Hepatocyte (in vitro differentiated cells): ENCODE data around the gene DDX52. TPM values are rescaled to one million over a fixed set of nuclear protein-coding genes. Genes with fewer than 3 reads are reported as not detected.

Experiments
- DNase-seq: peaks from one replicate; pipeline ENCODE4 v3.0.0-alpha.2; 2016; ENCODE audit warnings: low spot score
- H2AFZ ChIP-seq: fragments of 200-600 bp; sonication (generic); 2 replicates; pipeline ENCODE4 v1.6.0; 2016; ENCODE audit warnings: antibody characterized with exemption, mild to moderate bottlenecking
- H3K27ac ChIP-seq: fragments of 200-600 bp; sonication (generic); 2 replicates; pipeline ENCODE4 v1.5.1; 2016; ENCODE audit warnings: mild to moderate bottlenecking
- H3K27me3 ChIP-seq: fragments of 200-600 bp; sonication (generic); 2 replicates; pipeline ENCODE4 v1.6.1; 2016
- H3K36me3 ChIP-seq: fragments of 200-600 bp; sonication (generic); replicated peaks from 2 replicates; pipeline ENCODE4 v1.5.1; 2016; ENCODE audit warnings: low read depth; ENCODE audit not compliant: insufficient read depth
- H3K4me1 ChIP-seq: fragments of 200-600 bp; sonication (generic); 2 replicates; pipeline ENCODE4 v1.5.1; 2016; ENCODE audit warnings: mild to moderate bottlenecking, moderate library complexity; ENCODE audit not compliant: insufficient read depth
- H3K4me2 ChIP-seq: fragments of 200-600 bp; sonication (generic); 2 replicates; pipeline ENCODE4 v1.6.0; 2016
- H3K4me3 ChIP-seq: fragments of 200-600 bp; sonication (generic); 2 replicates; pipeline ENCODE4 v1.5.1; 2016; ENCODE audit warnings: mild to moderate bottlenecking
- H3K79me2 ChIP-seq: fragments of 200-600 bp; sonication (generic); 2 replicates; pipeline ENCODE4 v1.6.0; 2017; ENCODE audit warnings: mild to moderate bottlenecking
- H3K9me2 ChIP-seq: fragments of 200-600 bp; sonication (generic); replicated peaks from 2 replicates; pipeline ENCODE4 v1.6.0; 2017; ENCODE audit warnings: mild to moderate bottlenecking; ENCODE audit not compliant: insufficient read depth
- H3K9me3 ChIP-seq: fragments of 200-600 bp; sonication (generic); 2 replicates; pipeline ENCODE4 v1.5.1; 2016; ENCODE audit warnings: low read depth, mild to moderate bottlenecking
- H4K20me1 ChIP-seq: fragments of 200-600 bp; sonication (generic); 2 replicates; pipeline ENCODE4 v1.6.0; 2016; ENCODE audit warnings: mild to moderate bottlenecking; ENCODE audit not compliant: insufficient read depth, poor library complexity, severe bottlenecking
- CTCF ChIP-seq: fragments of 200-600 bp; sonication (generic); IDR thresholded peaks from 2 replicates; pipeline ENCODE4 v1.5.1; 2016; ENCODE audit warnings: antibody characterized with exemption, mild to moderate bottlenecking; ENCODE audit not compliant: poor library complexity
- EZH2 ChIP-seq: fragments of 200-600 bp; sonication (generic); IDR thresholded peaks from 2 replicates; pipeline ENCODE4 v1.6.1; 2016; ENCODE audit warnings: antibody characterized with exemption, mild to moderate bottlenecking, borderline replicate concordance
- EZH2phosphoT487 ChIP-seq: fragments of 200-600 bp; sonication (generic); IDR thresholded peaks from one replicate; pipeline ENCODE4 v1.6.1; 2018; ENCODE audit warnings: antibody characterized with exemption, mild to moderate bottlenecking, low read depth, moderate library complexity; ENCODE audit not compliant: unreplicated experiment, severe bottlenecking
- WGBS: methylation state at CpG from one replicate; pipeline ENCODE4 v1.1.6; 2016; ENCODE audit warnings: low lambda C conversion rate; ENCODE audit errors: missing lambda C conversion rate; 5-methylcytosine and 5-hydroxymethylcytosine counted together
- polyA plus RNA-seq: library from polyadenylated mRNA; unstranded; fragments of >200 nt; fragmentation: Nextera tagmentation; extraction: Ambion mirVana; gene quantifications from 2 replicates; pipeline ENCODE4 v1.2.1, GENCODE V29; 2016
- total RNA-seq: library from RNA; depleted of rRNA; stranded (reverse); fragments of >200 nt; gene quantifications from 2 replicates; pipeline ENCODE4 v1.2.3, GENCODE V29; 2014

Gene DDX52
- total and polyA plus RNA-seq, 2 experiments from 2014 or later = 31.0 to 45.7 TPM

GRCh38 chr17:37673386-37673785 is 30.1 kb upstream of the DDX52 start:
- H3K36me3 ChIP-seq = no peaks in the 10 kb centered on the region
- H3K27me3 ChIP-seq = no peaks in the 10 kb centered on the region
- H4K20me1 ChIP-seq = no peaks in the 10 kb centered on the region
- H3K79me2 ChIP-seq = no peaks in the 10 kb centered on the region
- H3K9me2 ChIP-seq = no peaks in the 10 kb centered on the region
- no peak overlapping the region for H2AFZ ChIP-seq
- no peak for DNase-seq
- H3K4me2 ChIP-seq = no peak overlapping the region
- no peak overlapping the region for H3K27ac ChIP-seq
- peaks cover 40% of the 10 kb centered on the region for H3K4me1 ChIP-seq
- WGBS = 93% methylated on average over 2 of the region's 2 CpGs
- no peak for TF ChIP-seq CTCF
- no peak for TF ChIP-seq EZH2
- TF ChIP-seq EZH2phosphoT487 = no peak
- H3K9me3 ChIP-seq = no peaks in the 10 kb centered on the region
- no peak overlapping the region for H3K4me3 ChIP-seq

GRCh38 chr17:37672548-37673078 is 29.4 kb upstream of the DDX52 start:
- WGBS = 91% methylated on average over 3 of the region's 3 CpGs
- no peak overlapping the region for H3K4me3 ChIP-seq

GRCh38 chr17:37671824-37672547 is 28.7 kb upstream of the DDX52 start:
- DNase-seq = no peak
- no peak for TF ChIP-seq EZH2

More at GRCh38 chr17:37672548-37673078, 29.4 kb upstream of the DDX52 start:
- no peak overlapping the region for H3K4me2 ChIP-seq
- no peak for DNase-seq
- H4K20me1 ChIP-seq = no peaks in the 10 kb centered on the region
- no peaks in the 10 kb centered on the region for H3K79me2 ChIP-seq
- H3K27ac ChIP-seq = peak overlapping the region; percentile 94
- H3K9me3 ChIP-seq = no peaks in the 10 kb centered on the region
- no peak overlapping the region for H2AFZ ChIP-seq
- H3K36me3 ChIP-seq = no peaks in the 10 kb centered on the region
- no peaks in the 10 kb centered on the region for H3K27me3 ChIP-seq
- H3K4me1 ChIP-seq = peaks cover 40% of the 10 kb centered on the region
- TF ChIP-seq EZH2 = no peak
- no peak for TF ChIP-seq EZH2phosphoT487
- TF ChIP-seq CTCF = no peak
- no peaks in the 10 kb centered on the region for H3K9me2 ChIP-seq

GRCh38 chr17:37671028-37671823 is 28.0 kb upstream of the DDX52 start:
- Histone ChIP-seq H3K79me2 (no peaks in the 10 kb centered on the region), H3K27ac (peak overlapping the region; percentile 94), H4K20me1 (no peaks in the 10 kb centered on the region), H3K27me3 (no peaks in the 10 kb centered on the region), H3K9me3 (no peaks in the 10 kb centered on the region), H3K4me3 (no peak overlapping the region), H3K9me2 (no peaks in the 10 kb centered on the region), H3K36me3 (no peaks in the 10 kb centered on the region), H3K4me2 (no peak overlapping the region), H3K4me1 (peaks cover 27% of the 10 kb centered on the region), H2AFZ (no peak overlapping the region)
- peak; percentile 65 for DNase-seq
- TF ChIP-seq EZH2 (no peak), CTCF (no peak), EZH2phosphoT487 (no peak)
- 59% methylated on average over 8 of the region's 9 CpGs for WGBS

More at GRCh38 chr17:37671824-37672547, 28.7 kb upstream of the DDX52 start:
- Histone ChIP-seq H3K9me2 (no peaks in the 10 kb centered on the region), H3K9me3 (no peaks in the 10 kb centered on the region), H3K27ac (peak overlapping the region; percentile 94), H3K4me2 (no peak overlapping the region), H3K36me3 (no peaks in the 10 kb centered on the region), H3K79me2 (no peaks in the 10 kb centered on the region), H3K4me3 (no peak overlapping the region), H2AFZ (no peak overlapping the region), H4K20me1 (no peaks in the 10 kb centered on the region), H3K27me3 (no peaks in the 10 kb centered on the region), H3K4me1 (peaks cover 34% of the 10 kb centered on the region)
- WGBS = 71% methylated on average over 2 of the region's 2 CpGs
